HG03108 (cell line): Measurements from ENCODE around the gene HSCB.
A peak's percentile ranks its signal among the peaks of the same experiment; 100 is the strongest.
"Not testable (repeated sequence)": the region's sequence is repeated elsewhere in the genome, so short reads cannot be mapped to it uniquely, and the experiment has no call there.

Experiments
- ATAC-seq: cut with Tn5 transposase; IDR thresholded peaks from one replicate; pipeline ENCODE4 v1.9.1; 2021; ENCODE audit warnings: moderate library complexity; ENCODE audit not compliant: unreplicated experiment

Gene HSCB

DNA sequence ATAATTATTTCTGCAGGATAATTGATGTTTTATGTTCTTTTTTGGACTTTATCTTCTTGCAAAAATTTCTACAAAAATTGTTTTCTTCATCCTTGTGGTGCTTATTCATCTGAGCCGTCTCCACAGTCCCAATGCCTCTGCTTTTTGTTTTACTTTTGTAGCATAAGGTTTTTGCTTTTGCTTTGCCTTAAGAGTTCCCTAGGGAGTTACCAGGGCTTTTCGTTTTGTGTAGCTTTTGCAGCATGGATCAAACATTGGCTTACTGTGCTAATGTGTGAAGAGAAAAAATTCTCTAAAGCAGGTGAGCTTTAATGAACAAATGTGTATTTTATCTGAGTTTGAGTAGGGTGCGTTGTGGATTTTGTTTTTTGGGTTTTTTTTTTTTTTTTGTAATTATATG lies 46.8 kb downstream of the HSCB start:
- no peak for ATAC-seq

DNA sequence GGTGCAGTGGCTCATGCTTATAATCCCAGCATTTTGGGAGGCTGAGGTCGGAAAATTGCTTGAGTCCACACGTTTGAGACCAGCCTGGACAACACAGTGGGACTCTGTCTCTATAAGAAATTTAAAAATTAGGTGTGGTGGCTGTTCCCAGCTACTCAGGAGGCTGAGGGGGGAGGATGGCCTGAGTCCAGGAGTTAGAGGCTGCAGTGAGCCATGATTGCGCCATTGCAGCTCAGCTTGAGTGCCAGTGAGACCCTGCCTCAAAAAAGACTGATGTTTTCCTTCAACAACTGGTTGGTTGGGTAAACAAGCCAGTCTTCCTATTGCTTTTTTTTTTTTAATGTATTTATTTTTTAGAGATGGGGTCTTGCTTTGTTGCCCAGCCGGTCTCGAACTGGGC lies 49.3 kb downstream of the HSCB start:
- no peak for ATAC-seq

DNA sequence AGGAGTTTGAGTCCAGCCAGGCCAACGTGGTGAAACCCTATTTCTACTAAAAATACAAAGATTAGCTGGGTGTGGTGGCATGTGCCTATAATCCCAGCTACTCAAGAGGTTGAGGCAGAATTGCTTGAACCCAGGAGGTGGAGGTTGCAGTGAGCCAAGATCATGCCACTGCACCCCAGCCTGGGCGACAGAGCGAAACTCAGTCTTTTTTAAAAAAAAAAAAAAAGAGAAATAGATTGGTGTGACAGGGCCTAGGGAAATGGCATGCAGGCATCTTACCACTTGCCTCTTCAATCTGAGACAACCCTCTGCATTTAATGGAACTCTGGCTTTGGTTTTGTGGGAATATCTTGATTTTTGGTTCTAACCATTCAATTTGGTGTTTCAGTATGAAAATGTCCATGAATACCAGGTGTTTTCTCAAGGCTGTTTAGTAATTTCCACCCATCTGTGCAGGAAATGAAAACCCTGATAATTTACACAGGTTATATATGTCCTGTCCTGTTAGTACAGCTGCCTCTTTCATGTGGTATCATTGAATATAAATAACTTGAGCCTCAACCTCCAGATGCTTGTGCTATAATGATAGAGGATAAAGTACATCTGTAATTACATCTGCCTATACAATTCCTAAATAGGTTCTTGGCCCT lies 50.1 kb downstream of the HSCB start:
- ATAC-seq = peak; percentile 66

DNA sequence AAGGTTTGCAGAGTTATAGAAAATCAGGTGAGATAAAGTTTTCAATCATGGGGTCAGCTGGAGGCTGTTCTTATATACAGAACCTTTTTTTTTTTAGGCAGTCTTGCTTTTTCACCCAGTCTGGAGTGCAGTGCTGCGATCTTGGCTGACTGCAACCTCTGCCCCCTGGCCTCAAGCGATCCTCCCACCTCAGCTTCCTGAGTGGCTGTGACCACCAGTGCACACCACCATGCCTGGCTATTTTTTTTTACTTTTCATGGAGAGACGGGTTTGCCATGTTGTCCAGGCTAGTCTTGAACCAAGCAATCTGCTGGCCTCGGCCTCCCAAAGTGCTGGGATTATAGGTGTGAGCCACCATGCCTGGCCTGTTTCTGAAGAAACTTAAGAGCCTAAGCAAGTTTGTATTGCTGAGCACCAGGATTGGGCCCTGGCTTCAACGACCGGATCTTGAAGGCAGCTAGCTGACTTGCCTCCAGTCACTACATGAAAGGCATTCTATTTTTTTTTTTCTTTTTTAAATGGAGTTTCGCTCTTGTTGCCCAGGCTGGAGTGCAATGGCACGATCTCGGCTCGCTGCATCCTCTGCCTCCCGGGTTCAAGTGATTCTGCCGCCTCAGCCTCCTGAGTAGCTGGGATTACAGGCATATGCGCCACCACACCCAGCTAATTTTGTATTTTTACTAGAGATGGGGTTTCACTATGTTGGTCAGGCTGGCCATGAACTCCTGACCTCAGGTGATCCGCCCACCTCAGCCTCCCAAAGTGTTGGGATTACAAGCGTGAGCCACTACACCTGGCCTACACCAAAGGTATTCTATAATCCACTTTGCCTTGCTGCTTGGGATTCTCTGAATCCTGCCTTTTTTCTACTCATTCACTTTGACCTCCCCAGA lies 50.9 kb downstream of the HSCB start:
- ATAC-seq = peak; percentile 30

DNA sequence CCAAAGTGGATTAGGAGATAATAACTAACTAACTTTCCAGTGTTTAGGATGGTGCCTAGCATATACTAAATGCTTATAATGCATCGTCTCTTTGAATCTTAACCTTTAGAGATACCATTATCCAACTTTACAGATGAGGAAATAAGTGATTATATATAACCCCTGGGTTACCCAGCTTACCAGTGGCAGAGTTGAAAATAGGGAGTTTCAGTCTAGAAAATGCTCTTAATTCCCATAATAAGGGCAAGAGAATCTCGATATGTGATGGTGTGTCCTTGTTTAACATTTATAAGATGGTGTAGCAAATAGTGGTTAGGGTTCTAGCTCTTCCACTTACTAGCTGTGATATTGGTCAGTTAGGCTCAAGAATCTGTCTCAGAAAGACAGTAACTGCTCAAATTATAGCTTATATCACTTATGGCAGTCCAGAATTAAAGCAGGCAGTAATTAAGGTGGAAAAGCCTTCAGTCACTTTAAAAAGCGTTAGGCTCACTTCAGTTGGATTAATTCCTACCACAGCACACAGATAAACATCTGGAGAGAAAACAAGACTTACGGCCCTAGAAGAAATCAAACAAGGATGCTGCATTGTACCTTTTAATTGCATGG lies 52.2 kb downstream of the HSCB start:
- no peak for ATAC-seq

DNA sequence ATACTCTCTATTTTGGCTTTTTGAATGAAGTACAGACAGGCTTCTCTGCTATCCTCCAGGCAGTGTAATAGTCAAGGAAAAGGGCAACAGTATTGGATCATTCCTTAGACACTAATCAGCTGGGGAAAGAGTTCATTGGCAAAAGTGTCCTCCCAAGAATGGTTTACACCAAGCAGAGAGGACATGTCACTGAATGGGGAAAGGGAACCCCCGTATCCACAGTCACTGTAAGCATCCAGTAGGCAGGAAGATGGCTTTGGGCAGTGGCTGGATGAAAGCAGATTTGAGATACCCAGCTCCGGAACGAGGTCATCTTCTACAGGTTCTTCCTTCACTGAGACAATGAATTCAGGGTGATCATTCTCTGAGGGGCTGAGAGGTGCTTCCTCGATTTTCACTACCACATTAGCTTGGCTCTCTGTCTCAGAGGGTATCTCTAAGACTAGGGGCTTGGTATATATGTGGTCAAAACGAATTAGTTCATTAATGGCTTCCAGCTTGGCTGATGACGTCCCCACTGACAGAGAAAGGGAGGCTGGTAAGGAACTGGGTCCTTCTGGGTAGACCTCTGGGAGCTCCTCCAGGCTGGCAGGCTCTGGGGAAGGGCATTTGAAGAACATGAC lies 53.3 kb downstream of the HSCB start:
- ATAC-seq = no peak

DNA sequence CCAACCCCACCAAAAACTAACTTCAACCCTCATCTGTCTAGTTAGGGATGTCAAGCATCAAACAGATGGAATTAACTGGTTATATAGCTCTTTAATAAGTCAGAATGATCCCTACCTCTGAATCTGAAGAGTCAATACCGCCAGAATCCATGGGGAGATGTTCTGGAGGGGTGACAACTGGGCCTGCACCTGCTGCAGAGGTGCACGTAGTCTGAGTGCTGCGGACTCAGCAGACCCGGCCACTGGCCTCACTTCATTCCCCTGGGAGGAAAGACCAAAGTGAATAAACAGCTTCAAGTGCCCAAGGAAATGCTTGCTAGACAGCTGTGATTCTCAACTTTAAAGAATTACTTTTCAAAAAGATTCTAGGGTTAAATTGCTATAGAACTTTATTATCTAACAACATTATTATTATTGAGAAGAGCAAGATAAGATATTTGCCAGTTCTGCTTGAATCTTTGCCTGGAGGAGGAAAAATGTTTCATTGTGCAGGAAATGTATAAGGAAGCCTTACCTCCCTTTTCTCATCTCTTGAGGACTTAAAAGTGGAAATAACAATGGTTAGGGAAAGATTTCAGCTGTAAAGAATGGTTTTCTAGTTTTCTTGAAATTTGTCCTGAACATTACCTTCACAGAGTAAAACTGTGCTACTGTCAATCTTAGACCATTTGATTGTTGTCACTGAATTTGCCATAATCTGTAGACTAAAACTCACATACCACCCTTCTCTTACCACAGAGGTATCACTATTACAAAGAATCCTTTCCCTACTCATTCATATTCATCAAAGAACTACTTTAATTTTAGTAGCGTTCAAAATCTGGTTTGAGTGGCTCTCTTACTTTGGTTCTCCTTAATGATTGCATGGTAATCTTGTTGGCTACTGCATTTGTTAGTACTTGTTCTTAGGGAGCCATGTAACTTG lies 54.4 kb downstream of the HSCB start:
- no peak for ATAC-seq

DNA sequence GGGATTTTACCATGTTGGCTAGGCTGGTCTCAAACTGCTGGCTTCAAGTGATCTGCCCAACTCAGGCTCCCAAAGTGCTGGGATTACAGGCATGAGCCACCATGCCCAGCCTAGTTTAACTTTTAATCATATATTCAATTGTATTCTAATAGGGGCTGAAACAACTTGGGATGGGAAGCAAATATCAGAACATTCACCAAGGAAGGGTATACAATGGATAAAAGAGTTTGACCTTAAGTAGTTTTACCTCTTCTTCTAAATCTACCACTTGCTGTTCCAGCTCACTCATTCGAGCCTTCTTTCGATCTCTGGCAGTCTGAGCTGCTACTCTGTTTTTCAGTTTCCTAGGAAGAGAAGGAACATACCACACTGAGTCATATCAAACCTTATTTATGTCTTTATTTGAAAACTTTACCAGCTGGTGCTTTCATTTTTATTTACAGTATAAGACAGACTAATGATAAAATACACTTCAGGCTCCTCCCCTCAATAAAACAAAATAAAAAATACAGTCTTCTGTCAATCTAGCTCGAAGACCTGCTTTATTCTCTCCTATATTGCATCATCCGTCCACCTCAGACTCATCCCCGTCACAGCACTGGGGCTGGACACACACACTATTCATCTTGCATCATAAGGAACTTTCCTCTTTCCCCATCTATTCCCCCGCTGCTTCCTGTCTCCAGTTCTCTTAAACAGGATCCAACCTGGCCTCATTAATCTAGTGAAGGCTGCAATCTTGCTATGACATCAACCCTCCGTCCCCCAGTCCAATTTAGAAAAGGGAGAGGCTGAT lies 57.2 kb downstream of the HSCB start:
- no peak for ATAC-seq

DNA sequence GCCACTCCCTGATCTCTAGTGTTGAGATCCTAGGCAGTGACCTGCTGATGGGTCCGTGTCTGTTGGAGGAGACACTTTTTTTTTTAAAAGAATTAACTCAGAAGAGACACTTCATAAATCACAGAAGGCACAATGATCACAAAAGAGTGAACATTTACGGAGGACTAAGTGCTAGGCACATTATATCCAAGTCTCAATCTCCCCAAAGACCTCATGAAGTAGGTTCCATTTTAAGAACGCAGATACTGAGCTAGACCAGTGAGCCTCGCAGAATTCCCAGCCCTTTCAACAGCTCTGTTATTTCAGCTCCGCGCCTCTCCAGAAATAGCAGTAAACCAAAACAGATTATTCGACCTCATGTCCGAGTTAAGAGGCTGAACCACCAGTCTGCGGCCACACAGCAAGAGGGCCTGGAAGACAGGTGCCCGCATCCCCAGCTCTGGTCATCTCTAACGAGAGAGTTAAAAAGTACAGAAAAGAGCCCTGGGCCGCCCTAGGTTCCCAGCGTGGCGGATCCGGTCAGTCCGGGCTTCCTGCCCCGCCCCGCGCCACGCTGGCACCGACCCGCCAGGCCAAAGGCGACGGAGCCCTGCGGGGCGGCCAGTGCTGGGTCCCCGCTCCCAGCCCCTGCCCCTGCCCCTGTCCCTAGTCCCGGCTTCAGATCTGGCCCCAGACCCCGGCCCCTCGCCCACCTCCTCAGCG lies 57.9 kb downstream of the HSCB start:
- peak; percentile 11 for ATAC-seq

DNA sequence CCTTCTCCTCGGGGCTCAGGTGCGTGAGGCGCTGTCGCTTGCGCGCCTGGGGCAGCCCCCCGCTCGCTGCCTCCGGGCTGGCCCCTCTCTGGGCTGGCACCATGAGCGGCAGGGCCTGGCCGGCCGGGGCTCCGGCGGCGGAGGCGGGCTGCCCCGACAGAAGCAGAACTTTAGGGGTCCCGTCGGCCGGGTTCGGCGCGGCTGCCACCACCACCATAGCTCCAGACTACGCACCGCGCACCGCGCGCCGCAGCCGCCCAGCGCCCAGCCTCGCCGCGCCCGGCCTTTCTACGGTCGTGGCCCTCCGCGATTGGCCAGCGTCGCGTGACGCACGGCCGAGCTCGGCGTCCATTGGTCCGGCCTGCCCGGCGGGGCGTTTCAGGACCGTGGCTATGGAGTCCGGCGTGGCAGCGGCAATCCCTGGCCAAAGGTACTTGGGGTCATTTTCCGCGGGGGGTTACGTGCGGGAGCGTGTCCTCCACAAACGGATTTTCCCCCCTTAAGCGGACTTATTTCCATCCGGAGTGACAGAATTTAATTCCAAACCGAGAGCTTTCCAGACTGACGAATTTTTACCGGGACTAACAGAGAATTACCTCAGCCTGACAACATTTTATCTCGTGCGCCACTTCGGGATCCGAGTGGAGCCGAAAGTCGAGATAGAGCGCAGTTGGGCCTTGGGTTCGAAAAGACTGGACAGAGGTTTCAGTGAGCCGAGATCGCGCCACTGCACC lies 58.6 kb downstream of the HSCB start, which contains the start of gene XBP1:
Gene XBP1, minus strand, starts transcription at position 262 of the 734 bp plus-strand sequence.
- peak; percentile 72 for ATAC-seq

DNA sequence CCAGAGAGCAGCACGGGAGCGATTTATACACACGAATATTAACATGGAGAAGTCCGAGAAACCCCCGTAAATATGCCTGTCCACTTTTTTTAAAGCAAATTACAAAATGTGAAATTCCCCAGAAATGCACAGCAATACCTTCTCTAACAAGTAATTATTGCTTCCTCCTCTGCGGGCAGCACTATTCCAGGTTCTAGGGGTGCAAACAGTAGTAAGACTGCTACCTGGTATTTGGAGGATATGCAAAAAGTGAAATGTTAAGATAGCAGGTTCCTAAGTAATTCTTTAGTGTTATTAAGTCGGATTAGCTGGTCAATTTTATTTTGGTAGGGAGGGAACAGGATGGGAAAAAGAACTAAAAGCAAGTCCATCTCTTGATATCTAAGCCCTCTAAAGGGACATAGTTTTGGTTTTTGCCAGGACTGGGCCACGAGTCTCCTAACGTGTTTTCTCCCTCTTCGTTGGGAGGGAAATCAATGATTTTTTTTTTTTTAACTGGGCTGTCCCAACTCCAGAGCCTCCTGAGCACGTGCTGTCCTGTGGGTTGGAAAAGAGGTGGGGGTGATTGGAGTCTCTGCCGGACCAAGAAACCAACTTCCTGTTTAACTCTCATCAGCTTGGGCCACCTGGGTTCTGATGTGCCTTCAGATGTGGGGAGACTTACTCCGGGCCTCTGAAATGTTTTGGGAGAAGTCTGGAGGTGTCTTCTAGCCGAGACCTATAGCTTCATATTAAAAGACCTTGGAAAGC lies 60.2 kb downstream of the HSCB start:
- no peak for ATAC-seq

DNA sequence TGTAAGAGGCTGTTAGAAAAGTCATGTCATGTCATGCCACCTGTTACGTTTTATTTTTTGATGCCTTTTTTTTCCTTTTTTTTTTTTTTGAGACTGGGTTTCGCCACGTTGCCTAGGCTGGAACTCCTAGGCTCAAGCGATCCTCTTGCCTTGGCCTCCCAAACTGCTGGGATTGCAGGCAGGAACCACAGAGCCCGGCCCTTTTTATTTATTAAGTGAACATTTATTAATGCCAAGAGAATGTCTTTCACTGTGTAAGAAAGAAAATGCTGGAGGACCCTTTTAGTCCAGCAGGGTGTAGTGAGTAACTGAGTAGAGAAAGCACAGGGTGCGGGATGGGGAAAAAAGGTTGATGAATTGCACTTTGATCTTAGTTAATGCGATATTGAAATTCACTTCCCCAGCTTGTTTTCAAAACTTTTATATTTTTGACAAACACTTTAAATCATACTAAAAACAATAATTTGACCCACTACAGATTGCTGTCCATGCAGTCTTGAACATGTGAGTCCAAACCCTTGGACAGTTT lies 60.8 kb downstream of the HSCB start:
- ATAC-seq = no peak

DNA sequence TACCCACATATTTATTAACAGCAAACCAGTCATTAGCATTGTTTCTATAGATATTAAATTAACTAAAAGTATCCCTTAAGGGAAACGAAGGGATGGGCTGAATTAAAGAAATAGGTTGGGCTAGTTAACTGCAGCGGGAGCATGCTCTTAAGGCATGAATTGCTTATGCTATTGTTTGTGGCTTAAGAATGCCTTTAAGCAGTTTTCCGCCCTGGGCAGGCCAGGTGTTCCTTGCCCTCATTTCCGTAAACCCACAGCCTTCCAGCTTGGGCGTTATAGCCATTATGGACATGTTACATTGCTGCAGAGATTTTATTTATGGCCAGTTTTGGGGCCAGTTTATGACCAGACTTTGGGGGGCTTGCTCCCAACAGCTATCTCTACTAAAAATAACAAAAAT lies 63.6 kb downstream of the HSCB start:
- not testable (repeated sequence) for ATAC-seq
